ENCODE results near the gene KLHL26.

Gene KLHL26

GRCh38 chr19:18698321-18699167 lies 61.7 kb downstream of the KLHL26 start (continued):
- TF ChIP-seq ZNF747 (tag by site-specific recombination; IDR thresholded peaks at IDR 0.05) (no peak), ZSCAN30 (tag by site-specific recombination; IDR thresholded peaks at IDR 0.05) (0 out of 2 replicates have a peak, but pooled peaks have one; percentile 20), ZNF677 (tag by site-specific recombination; IDR thresholded peaks at IDR 0.05) (no peak), ZNF488 (tag by site-specific recombination; IDR thresholded peaks at IDR 0.05) (no peak), ZNF10 (tag by site-specific recombination; IDR thresholded peaks at IDR 0.05) (peak; percentile 95), ZNF664 (tag by site-specific recombination; IDR thresholded peaks at IDR 0.05) (no peak), ZFP41 (tag by site-specific recombination; IDR thresholded peaks at IDR 0.05; ENCODE audit: borderline replicate concordance) (no peak), ZNF670 (tag by site-specific recombination; IDR thresholded peaks at IDR 0.05; ENCODE audit: low read depth) (no peak), MYNN (tag by site-specific recombination; IDR thresholded peaks at IDR 0.05; ENCODE audit: borderline replicate concordance) (no peak), ZIC2 (tag by site-specific recombination; IDR thresholded peaks at IDR 0.05) (peak; percentile 100), IKZF3 (tag by site-specific recombination; IDR thresholded peaks at IDR 0.05) (peak; percentile 74), ZNF311 (tag by site-specific recombination; IDR thresholded peaks at IDR 0.05; ENCODE audit: borderline replicate concordance) (no peak), ZNF433 (tag by site-specific recombination; IDR thresholded peaks at IDR 0.05; ENCODE audit: low read depth) (no peak), ZNF571 (tag by site-specific recombination; IDR thresholded peaks at IDR 0.05) (no peak), ZNF302 (tag by site-specific recombination; IDR thresholded peaks at IDR 0.05; ENCODE audit: low read depth) (no peak), ZNF830 (tag by site-specific recombination; IDR thresholded peaks at IDR 0.05; ENCODE audit: low read depth) (no peak), ZNF366 (tag by site-specific recombination; conservative IDR thresholded peaks at IDR 0.05) (no peak)

- CTCF ChIA-PET: no interaction called here
- POLR2A ChIA-PET: no interaction called here
- peaks cover 8% of the 10 kb centered on the region for H3K4me1 ChIP-seq (ENCODE audit: control insufficient read depth, insufficient read depth, low read length)
- no peaks in the 10 kb centered on the region for H3K9me3 ChIP-seq (ENCODE audit: control insufficient read depth, insufficient read depth, low read depth, low read length)
- no peak for TF ChIP-seq ZNF391 (tag by site-specific recombination; IDR thresholded peaks at IDR 0.05; ENCODE audit: borderline replicate concordance, low read depth)
- peak; percentile 58 for TF ChIP-seq SP2 (tag by site-specific recombination; IDR thresholded peaks at IDR 0.05)
- peak; percentile 78 for TF ChIP-seq KLF1 (tag by site-specific recombination; IDR thresholded peaks at IDR 0.05)
- peak; percentile 58; the same call in 1 of the 2 replicates for TF ChIP-seq ZBTB8A (tag by site-specific recombination; IDR thresholded peaks at IDR 0.05)
- no peak overlapping the region for H3K4me3 ChIP-seq (ENCODE audit: low read depth, low read length)
- H3K36me3 ChIP-seq (ENCODE audit: control insufficient read depth in 2 of 2, insufficient read depth in 1 of 2, low read length in 2 of 2): no peaks in the 10 kb centered on the region
- H3K27ac ChIP-seq (ENCODE audit: extremely low read depth, low read depth, low read length): no peak overlapping the region
Measured at GRCh38 chr19:18699403-18700054, 62.7 kb downstream of the KLHL26 start.

GRCh38 chr19:18700501-18701249 lies 63.8 kb downstream of the KLHL26 start:
- no peaks in the 10 kb centered on the region for H3K36me3 ChIP-seq (ENCODE audit: control insufficient read depth in 2 of 2, insufficient read depth in 1 of 2, low read length in 2 of 2)
- H3K4me3 ChIP-seq (ENCODE audit: low read depth, low read length): peak overlapping the region; percentile 43
- H3K9me3 ChIP-seq (ENCODE audit: control insufficient read depth, insufficient read depth, low read depth, low read length): no peaks in the 10 kb centered on the region
- ChIA-PET CTCF (interaction anchor here (0.6 kb wide), 1 partner anchor 14 kb away, joined by 3 read pairs; no protein-coding TSS in a partner anchor), POLR2A (interaction anchor here (0.5 to 1.1 kb wide), 2 partner anchors 18 to 122 kb away, joined by 3 to 12 read pairs; partner anchors contain the start of gene CRTC1)
- peaks cover 8% of the 10 kb centered on the region for H3K4me1 ChIP-seq (ENCODE audit: control insufficient read depth, insufficient read depth, low read length)
- H3K27ac ChIP-seq (ENCODE audit: extremely low read depth, low read depth, low read length): no peak overlapping the region; the same call in 1 of the 2 replicates
- TF ChIP-seq ZNF175 (tag by site-specific recombination; IDR thresholded peaks at IDR 0.05): no peak
- TF ChIP-seq ZNF530 (tag by site-specific recombination; IDR thresholded peaks at IDR 0.05; ENCODE audit: low read depth): no peak
- peak; percentile 72 for TF ChIP-seq ZBTB20 (tag by site-specific recombination; IDR thresholded peaks at IDR 0.05)
- peak; percentile 58; the same call in 1 of the 2 replicates for TF ChIP-seq ZNF843 (tag by site-specific recombination; IDR thresholded peaks at IDR 0.05)
- TF ChIP-seq ZNF202 (tag by site-specific recombination; IDR thresholded peaks at IDR 0.05; ENCODE audit: borderline replicate concordance): no peak
- peak; percentile 67; the same call in 1 of the 2 replicates for TF ChIP-seq PRDM6 (tag by site-specific recombination; IDR thresholded peaks at IDR 0.05)
- TF ChIP-seq WT1 (tag by site-specific recombination; IDR thresholded peaks at IDR 0.05): peak; percentile 96

Data from HEK293 (cell line).